ENCODE measurements around the gene MPZL1.

Gene MPZL1

DNA sequence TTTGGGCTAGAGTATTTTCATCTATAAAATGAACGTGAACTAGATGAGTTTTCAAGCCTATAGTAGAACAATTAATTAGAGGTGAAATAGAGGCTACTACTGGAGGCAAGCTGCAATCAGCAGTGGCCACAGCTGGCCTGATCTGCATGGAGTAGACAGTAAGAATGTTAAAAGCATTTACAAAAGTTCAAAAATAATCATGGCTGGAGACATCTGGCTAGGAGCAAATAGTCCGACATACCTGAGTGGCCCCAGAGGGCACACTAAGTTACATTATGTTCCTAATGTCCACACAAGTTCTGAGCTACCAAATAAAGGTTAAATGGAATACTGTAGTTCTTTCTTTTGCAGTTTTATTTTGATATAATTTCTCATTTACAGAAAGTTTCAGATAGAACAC is 28.0 kb downstream of the MPZL1 start:
- DNase-seq (ENCODE audit: low read depth in 2 of 2), result no peak

DNA sequence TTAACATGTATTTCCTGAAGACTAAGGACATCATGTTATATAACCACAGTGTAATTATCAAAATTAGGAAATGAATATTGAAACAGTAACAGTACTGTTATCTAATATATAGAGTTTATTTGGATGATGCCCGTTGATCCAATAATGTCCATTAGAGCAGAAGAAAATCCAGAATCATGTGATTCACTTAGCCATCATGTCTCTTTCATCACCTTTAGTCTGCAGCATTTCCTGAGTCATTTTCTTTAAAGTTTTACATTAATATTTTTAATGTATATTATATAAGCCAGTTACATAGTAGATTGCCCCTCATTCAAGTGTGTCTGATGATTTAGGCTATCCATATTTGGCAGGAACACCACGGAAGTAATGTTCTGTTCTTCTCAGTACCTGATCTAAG is 28.9 kb downstream of the MPZL1 start:
- no peak for DNase-seq (ENCODE audit: low read depth in 2 of 2)

DNA sequence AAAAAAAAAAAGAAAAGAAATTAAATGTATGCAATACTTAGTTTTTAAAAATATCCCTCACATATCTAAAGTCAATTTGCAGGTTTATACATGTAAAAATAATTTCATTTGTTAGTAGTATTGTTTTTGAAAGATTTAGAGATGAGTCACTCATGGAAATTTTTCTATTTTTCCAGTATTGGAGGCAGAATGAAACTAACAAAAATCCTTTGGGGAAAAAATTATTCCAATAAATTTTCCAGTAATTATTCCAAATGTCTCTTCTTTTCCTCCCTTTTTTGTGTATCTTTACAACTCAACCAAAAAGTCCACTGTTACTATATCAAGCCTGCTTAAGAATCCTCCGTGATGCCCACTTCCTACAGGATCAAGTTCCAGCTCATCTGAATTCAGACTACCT is 29.9 kb downstream of the MPZL1 start:
- no peak for DNase-seq (ENCODE audit: low read depth in 2 of 2)

GRCh38 chr1:167752219-167752985 is 30.6 kb downstream of the MPZL1 start:
- no peak for DNase-seq (ENCODE audit: low read depth in 2 of 2)

- no peak for DNase-seq (ENCODE audit: low read depth in 2 of 2)
These were observed 33.9 kb downstream of the MPZL1 start for GRCh38 chr1:167755654-167756053.

DNA sequence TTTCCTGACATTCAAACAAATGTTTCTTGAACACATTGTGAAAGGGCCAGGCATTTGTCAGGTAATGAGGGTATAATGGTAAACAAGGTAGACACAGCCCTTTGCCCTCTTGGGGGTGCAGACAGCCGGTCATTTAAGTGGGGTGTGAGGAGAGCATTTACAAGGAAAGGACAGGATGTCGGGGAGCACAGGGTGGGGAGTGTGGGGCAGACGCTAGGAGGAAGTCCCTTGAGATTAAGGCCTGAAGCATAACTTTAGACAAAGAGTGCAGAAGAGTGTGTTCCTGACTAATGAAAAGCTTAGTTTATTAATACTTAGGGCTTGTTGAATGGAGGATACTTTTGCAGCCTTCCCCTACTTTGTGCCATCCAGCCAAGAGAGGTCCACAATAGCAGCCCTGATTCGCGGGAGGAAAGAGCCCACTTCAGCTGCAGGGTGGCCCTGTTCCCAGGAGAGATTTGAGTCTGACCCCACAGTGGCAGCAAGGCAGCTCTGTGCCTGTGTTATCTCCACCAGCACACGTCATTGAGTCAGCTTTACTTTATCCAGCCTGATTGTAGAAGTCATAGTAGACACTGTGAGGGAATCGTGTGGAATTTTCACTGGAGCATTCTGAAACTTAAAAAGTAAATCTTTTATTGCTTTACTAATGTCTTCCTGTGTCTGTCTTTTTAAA is 35.1 kb downstream of the MPZL1 start:
- no peak for DNase-seq (ENCODE audit: low read depth in 2 of 2)

GRCh38 chr1:167757433-167758309 is 35.9 kb downstream of the MPZL1 start:
- DNase-seq (ENCODE audit: low read depth in 2 of 2), result no peak

GRCh38 chr1:167761400-167761799 is 39.6 kb downstream of the MPZL1 start:
- no peak for DNase-seq (ENCODE audit: low read depth in 2 of 2)

DNA sequence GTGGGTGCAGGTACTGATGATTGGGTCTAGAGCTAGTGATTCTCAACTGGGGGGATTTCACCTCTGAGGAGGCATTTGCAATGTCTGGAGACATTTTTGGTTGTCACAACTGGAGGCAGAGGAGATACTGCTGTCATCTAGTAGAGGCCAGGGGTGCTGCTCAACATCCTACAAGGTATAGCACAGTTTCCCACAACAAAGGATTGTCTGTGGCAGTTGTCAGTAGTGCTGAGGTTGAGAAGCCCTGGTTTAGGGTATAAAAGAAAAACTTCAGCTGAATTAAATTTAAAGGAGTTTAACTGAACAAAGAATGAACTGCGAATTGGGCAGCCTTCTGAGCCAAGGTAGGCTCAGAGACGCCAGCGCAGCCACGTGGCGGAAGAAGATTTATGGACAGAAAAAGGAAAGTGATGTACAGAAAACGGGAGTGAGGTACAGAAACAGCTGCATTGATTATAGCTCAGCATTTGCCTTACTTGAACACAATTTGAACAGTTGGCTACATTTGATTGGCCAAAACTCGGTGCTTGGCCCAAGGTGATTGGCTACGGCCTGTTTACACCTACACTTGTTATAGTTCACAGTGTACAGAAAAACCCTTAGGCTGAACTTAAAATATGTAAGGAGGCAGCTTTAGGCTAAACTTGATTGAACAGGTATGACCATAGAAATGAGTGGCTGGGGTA is 40.4 kb downstream of the MPZL1 start:
- DNase-seq (ENCODE audit: low read depth in 2 of 2), result no peak

- DNase-seq (ENCODE audit: low read depth in 2 of 2), result no peak
These were observed 41.9 kb downstream of the MPZL1 start for GRCh38 chr1:167763525-167764220.

GRCh38 chr1:167764458-167765330 is 42.9 kb downstream of the MPZL1 start:
- DNase-seq (ENCODE audit: low read depth in 2 of 2), result no peak

GRCh38 chr1:167765496-167765895 is 43.7 kb downstream of the MPZL1 start:
- DNase-seq (ENCODE audit: low read depth in 2 of 2), result no peak

DNA sequence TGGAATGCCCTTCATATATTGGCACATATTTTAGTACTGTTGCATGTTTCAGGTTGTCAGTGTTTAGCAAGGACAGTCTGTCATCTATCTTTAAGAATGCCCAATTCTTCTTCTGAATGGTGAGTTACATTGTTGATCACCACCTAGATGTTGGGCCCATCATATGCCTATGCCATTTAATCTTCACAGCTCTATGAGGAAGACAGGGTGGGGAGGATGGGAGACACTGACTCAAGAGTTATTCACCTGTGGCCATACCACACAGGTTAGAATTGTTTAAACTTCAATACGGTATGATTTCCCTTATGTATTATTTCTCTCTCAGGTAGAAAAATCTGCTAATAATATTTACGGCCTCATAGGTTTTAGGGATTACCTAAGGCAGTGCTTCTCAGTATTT is 44.8 kb downstream of the MPZL1 start:
- DNase-seq (ENCODE audit: low read depth in 2 of 2), result no peak

DNA sequence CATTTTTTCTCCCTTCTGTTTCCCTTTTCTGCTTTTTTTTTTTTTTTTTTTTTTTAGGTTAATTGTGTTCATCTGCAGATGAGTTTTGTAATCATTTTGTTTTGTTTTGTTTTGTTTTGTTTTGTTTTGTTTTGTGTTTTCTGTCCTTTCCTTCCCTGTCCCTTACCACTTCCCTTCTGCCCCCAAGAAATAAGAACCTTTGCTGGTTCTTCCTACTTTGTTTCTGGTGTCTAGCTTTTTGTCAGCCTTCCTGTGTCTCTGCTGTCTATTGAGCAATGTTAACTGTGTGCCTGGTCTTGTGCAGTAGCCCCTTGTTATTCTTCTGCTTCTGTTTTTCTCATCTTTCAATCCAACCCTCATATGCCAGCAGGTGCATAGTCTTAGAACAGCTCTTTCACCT is 46.0 kb downstream of the MPZL1 start:
- DNase-seq (ENCODE audit: low read depth in 2 of 2), result no peak

DNA sequence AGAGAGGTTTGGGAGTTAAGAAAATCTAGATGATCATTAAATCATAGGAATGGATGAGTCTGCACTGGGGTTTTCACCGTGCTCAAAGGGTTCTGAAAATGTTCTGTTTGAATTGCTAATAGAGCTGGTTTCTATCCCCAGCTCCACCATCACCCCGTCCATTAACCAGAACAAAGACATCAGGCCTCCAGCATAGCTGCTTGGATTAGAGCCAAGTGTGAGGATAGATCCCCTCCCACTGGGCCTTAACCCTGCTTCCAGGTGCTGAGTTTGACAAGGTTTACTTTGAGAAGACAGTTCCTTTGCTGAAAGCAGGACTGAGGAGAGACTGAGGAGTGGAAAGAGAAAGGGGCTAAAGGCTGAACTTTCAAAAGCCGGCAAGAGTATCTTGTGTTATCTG is 48.3 kb downstream of the MPZL1 start:
- no peak for DNase-seq (ENCODE audit: low read depth in 2 of 2)

- DNase-seq (ENCODE audit: low read depth in 2 of 2), result no peak
These were observed 50.7 kb downstream of the MPZL1 start for GRCh38 chr1:167772436-167772835.

DNA sequence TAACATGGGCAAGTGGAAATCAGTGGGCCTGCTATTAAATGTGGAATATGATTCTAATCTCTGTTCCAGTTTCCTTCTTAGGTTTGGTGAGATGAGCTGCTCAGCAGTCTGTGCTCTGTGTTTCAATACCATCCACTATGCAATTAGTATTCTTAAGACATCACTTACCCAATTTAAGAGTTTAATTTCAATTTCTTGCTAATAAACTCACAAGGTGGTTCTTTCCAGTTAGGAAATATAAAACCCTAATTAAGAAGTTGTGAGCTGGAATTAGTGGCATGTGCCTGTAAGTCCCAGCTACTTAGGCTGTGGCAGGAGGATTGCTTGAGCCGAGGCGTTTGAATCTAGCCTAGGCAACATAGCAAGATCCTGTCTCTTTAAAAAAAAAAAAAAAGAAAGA is 51.7 kb downstream of the MPZL1 start:
- no peak for DNase-seq (ENCODE audit: low read depth in 2 of 2)

GRCh38 chr1:167774710-167775109 is 52.9 kb downstream of the MPZL1 start:
- no peak for DNase-seq (ENCODE audit: low read depth in 2 of 2)

DNA sequence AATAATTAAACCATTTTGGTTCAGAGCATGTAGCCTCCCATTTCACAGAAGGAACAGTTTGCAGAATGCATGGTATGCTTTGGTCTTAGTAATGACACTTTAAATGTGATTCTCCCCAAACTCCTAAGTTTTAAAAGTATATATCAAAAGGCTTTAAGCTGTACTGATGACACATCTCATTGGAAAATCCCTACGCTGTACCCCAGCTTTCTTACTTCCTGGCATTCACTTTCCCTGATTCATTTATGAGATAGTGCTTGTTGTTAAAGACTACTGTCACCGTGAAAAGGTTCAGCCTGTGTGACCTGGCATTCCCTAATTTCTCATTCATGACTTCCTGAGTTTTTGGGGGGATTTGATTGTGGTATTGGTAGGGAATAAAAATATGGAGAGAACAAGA is 53.4 kb downstream of the MPZL1 start:
- DNase-seq (ENCODE audit: low read depth in 2 of 2), result no peak

- DNase-seq (ENCODE audit: low read depth in 2 of 2), result no peak
These were observed 54.4 kb downstream of the MPZL1 start for GRCh38 chr1:167776151-167776550.
